GM10266 (cell line): ENCODE data around the gene MYO18B.

ENCODE experiments used
- DNase-seq: peaks from one replicate; pipeline ENCODE4 v3.0.0; 2012; ENCODE audit errors: extremely low spot score
- CTCF ChIP-seq: IDR thresholded peaks from 2 replicates; pipeline ENCODE4 v1.5.1; 2012; ENCODE audit warnings: mild to moderate bottlenecking, low read depth; ENCODE audit not compliant: control insufficient read depth, insufficient read depth; ENCODE audit errors: missing control alignments

The MYO18B gene

GRCh38 chr22:25909614-25910387 is 167.8 kb downstream of the MYO18B start:
- no peak for DNase-seq
- TF ChIP-seq CTCF: no peak

- DNase-seq: no peak
- no peak for TF ChIP-seq CTCF
These were observed 169.4 kb downstream of the MYO18B start for GRCh38 chr22:25911243-25911972.

- DNase-seq: no peak
- no peak for TF ChIP-seq CTCF
These were observed 177.5 kb downstream of the MYO18B start for GRCh38 chr22:25919452-25919851.

GRCh38 chr22:25922141-25922540 is 180.2 kb downstream of the MYO18B start:
- TF ChIP-seq CTCF: no peak
- no peak for DNase-seq

GRCh38 chr22:25923914-25924313 is 181.9 kb downstream of the MYO18B start:
- no peak for TF ChIP-seq CTCF

GRCh38 chr22:25928038-25928437 is 186.1 kb downstream of the MYO18B start:
- no peak for DNase-seq
- no peak for TF ChIP-seq CTCF

More at GRCh38 chr22:25923914-25924313, 181.9 kb downstream of the MYO18B start:
- DNase-seq: no peak

GRCh38 chr22:25929321-25929878 is 187.4 kb downstream of the MYO18B start:
- TF ChIP-seq CTCF: no peak
- DNase-seq: no peak
